Astrocyte of the cerebellum (primary cell): Measurements from ENCODE around the gene FCGR3A.

Experiments used
- DNase-seq: peaks from one replicate; pipeline ENCODE4 v3.0.0-alpha.2; 2011; ENCODE audit warnings: low read depth
- H3K4me3 ChIP-seq: 2 replicates; pipeline ENCODE4 v1.5.1; 2011; ENCODE audit warnings: mild to moderate bottlenecking, low read depth, low read length, moderate library complexity
- in situ Hi-C: cut with HindIII; loops from 2 replicates; pipeline ENCODE4 v1.10.0; 2017; ENCODE audit warnings: low sequenced_read_pairs
- TF ChIP-seq, protein P1 (sequence below): IDR thresholded peaks from 2 replicates; pipeline ENCODE4 v1.5.1; 2012; ENCODE audit warnings: low read length, low read depth, moderate library complexity, mild to moderate bottlenecking; ENCODE audit errors: missing control alignments

FCGR3A gene

GRCh38 chr1:161498646-161499045 lies 51.0 kb downstream of the FCGR3A start:
- in situ Hi-C loops = no loop called here
- no peak for DNase-seq
- TF ChIP-seq, protein P1, sequence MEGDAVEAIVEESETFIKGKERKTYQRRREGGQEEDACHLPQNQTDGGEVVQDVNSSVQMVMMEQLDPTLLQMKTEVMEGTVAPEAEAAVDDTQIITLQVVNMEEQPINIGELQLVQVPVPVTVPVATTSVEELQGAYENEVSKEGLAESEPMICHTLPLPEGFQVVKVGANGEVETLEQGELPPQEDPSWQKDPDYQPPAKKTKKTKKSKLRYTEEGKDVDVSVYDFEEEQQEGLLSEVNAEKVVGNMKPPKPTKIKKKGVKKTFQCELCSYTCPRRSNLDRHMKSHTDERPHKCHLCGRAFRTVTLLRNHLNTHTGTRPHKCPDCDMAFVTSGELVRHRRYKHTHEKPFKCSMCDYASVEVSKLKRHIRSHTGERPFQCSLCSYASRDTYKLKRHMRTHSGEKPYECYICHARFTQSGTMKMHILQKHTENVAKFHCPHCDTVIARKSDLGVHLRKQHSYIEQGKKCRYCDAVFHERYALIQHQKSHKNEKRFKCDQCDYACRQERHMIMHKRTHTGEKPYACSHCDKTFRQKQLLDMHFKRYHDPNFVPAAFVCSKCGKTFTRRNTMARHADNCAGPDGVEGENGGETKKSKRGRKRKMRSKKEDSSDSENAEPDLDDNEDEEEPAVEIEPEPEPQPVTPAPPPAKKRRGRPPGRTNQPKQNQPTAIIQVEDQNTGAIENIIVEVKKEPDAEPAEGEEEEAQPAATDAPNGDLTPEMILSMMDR = no peak
- H3K4me3 ChIP-seq = no peak overlapping the region

DNA sequence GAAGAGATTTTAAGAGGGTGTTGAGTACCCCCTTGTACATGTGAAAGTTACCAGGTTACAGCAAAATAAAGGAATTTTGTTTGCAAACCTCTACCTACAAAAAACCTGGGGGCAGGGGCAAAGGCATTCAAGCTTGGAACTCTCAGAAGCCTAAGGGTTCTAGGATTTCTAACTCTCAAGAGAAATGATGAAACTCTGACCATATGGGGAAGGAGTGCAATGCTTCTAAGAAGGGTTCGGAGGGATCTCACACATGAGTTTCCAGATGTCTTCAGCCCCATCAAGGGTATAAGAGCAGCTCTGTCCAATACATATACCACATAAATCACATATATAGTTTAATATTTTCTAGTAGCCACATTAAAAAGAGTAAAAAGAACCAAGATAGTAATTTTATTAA lies 51.7 kb downstream of the FCGR3A start:
- in situ Hi-C loops = no loop called here
- TF ChIP-seq, protein P1 = no peak
- no peak for DNase-seq
- H3K4me3 ChIP-seq = no peak overlapping the region

GRCh38 chr1:161495490-161495889 lies 54.1 kb downstream of the FCGR3A start:
- TF ChIP-seq, protein P1 = no peak
- no peak for DNase-seq
- in situ Hi-C loops = no loop called here
- H3K4me3 ChIP-seq = no peak overlapping the region

DNA sequence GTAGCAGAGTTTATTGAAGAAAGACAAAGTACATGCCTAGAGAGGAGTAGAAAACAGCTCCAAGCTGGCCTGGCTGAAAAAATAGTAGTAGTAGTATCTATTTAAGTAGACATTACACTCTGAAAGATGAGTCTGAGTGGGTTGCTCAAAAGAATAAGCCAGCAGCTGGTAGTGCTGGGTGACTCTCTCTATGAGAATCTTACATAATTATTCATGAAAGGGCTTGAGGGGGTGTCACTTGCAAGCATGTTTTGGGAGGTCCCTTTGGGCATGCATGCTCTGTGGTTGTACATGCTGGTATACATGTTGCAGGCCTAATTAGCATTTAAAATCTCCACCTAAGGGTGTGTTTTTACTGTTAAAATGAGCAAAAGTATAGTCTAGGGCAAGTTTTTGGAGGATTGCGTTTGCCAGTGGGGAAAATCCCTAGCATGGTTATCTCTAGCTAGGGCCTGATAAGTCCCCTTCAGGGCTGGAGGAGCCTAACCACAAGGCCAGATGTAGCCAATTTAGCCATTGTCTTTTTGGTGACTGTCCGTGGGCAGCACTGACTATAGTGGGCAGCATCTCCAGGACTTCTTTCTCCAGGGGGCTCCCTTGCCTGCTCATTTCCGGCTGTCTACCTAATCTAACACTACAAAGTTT lies 55.4 kb downstream of the FCGR3A start:
- DNase-seq = no peak
- H3K4me3 ChIP-seq = no peak overlapping the region
- TF ChIP-seq, protein P1 = no peak
- in situ Hi-C loops = no loop called here

- TF ChIP-seq, protein P1 = no peak
- no peak for DNase-seq
- H3K4me3 ChIP-seq = no peak overlapping the region
- in situ Hi-C loops = no loop called here
These were observed 56.8 kb downstream of the FCGR3A start for GRCh38 chr1:161492827-161493226.
